CMK (cell line): ENCODE results near the gene CASKIN1.
"Not testable (repeated sequence)": the region's sequence is repeated elsewhere in the genome, so short reads cannot be mapped to it uniquely, and the experiment has no call there.

Experiments
- DNase-seq: peaks from one replicate; pipeline ENCODE4 v3.0.0-alpha.2; 2010; ENCODE audit warnings: low read depth

Gene CASKIN1, protein sequence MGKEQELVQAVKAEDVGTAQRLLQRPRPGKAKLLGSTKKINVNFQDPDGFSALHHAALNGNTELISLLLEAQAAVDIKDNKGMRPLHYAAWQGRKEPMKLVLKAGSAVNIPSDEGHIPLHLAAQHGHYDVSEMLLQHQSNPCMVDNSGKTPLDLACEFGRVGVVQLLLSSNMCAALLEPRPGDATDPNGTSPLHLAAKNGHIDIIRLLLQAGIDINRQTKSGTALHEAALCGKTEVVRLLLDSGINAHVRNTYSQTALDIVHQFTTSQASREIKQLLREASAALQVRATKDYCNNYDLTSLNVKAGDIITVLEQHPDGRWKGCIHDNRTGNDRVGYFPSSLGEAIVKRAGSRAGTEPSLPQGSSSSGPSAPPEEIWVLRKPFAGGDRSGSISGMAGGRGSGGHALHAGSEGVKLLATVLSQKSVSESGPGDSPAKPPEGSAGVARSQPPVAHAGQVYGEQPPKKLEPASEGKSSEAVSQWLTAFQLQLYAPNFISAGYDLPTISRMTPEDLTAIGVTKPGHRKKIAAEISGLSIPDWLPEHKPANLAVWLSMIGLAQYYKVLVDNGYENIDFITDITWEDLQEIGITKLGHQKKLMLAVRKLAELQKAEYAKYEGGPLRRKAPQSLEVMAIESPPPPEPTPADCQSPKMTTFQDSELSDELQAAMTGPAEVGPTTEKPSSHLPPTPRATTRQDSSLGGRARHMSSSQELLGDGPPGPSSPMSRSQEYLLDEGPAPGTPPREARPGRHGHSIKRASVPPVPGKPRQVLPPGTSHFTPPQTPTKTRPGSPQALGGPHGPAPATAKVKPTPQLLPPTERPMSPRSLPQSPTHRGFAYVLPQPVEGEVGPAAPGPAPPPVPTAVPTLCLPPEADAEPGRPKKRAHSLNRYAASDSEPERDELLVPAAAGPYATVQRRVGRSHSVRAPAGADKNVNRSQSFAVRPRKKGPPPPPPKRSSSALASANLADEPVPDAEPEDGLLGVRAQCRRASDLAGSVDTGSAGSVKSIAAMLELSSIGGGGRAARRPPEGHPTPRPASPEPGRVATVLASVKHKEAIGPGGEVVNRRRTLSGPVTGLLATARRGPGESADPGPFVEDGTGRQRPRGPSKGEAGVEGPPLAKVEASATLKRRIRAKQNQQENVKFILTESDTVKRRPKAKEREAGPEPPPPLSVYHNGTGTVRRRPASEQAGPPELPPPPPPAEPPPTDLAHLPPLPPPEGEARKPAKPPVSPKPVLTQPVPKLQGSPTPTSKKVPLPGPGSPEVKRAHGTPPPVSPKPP (N-terminal part only)

DNA sequence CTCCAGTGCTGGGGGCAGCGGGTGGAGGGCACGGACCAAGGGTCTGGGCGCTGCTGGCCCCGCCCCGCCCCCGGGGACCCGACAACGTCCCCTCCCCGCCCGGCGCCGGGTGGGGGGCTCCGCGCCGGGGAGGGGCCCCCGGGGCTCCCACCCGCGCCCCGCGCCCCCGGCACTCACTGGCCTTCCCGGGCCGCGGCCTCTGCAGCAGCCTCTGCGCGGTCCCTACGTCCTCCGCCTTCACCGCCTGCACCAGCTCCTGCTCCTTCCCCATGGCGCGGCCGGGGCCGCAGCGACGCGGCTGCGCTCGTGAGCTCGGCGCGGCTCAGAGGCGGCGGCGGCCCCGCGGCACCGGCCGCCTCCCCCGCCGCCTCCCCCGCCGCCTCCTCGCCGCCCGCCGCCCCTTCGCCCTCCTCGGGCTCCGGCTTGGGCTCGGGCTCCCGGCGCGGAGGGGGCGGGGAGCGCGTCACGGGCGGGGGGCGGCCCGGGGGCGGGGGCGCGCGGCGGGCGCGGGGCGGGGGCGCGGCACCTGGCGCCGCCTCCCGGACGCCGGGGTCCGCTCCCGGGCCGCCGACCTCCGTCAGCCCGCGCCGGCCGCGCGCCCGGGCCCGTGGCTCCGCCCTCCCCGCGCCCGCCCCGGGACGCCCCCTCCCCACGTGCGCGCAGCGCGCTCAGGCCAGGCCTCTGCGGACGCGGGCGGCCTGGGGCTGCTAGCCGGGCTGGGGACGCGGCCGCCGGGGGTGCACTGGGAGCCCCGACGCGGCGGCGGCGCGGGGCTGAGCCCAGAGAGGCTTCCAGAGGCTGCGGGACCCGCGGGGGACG lies at the start of gene CASKIN1:
CASKIN1 (minus strand) TSS at position 444 of the 819 bp plus-strand sequence; CDS start at position 271, 173 bp downstream.
- DNase-seq = no peak

DNA sequence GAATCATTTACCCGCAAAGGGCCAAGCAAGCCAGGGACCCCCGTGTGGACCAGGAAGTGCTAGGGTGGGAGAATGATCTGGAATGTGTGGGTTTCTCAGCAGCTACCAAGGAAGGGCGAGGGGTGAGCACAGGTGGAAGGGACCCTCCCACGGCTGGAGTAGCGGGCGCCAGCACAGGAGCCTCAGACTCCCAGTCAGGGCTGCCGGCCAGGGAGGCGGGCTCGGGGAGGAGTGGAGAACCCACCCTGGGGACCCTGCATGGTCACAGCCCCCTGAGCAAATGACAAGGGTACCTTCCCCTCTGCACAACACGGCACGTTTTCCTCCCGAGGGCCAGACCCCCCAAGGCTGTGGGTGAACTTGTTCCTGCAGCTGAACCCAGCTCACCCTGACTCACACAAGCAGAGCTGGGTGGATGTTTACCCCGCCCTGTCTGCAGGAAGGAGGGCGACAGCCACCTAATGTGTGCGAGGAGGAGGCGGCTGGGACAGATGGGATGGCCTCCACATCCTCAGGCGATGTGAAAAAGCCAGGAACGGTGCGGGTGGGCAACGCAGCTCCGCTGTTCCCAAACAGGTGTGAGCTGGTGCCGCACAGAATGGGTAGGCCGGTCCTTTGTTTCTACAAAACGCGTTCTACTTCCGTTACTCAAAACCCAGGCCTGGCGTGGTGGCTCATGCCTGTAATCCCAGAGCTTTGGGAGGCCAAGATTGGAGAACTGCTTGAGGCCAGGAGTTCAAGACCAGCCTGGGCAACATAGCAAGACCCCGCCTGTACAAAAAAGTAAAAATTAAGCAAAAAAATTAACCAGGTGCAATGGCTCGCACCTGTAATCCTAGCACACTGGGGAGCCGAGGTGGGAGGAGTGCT lies 48.8 kb upstream of the CASKIN1 start:
- no peak for DNase-seq

GRCh38 chr16:2244301-2244700 lies 47.9 kb upstream of the CASKIN1 start:
- DNase-seq = no peak

- no peak for DNase-seq
Measured at GRCh38 chr16:2243781-2244180, 47.4 kb upstream of the CASKIN1 start.

DNA sequence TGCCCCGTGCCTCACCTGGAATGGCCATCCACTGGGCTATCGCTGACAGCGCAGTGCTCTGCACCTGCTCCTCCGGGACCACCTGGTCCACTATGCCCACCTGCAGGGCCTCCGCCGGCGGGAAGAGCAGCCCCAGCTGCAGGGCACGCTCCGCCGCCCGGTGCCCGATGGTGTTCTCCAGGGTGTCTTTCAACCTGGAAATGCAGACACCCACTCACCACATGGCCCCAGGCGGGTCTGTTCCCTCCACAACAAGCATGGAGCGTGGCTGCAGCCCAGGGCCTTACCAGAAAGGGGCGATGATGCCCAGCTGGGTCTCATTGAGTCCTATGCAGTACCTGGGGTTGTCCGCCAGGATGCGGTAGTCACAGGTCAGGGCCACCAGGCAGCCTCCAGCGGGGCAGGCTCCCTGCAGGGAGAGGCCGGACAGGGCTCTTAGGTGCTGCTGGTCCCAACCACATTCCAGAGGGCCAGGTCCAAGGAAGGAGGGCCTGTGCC lies 46.7 kb upstream of the CASKIN1 start:
- DNase-seq = no peak

DNA sequence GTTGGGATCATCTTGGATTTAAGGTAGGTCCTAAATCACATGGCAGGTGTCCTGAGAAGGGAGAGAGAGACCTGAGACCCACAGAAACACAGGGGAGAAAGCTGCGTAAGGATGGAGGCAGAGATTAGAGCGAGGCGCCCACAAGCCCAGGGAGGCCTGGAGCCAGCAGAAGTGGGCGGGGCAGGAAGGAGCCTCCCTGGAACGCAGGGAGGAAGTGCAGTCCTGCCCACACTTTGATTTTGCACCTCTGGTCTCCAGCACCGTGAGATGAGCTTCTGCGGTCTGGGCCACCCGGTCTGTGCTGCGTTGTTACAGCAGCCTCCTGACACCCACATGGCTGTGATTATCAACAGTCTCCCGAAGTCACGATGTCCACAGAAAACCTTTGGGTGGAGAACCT lies 46.2 kb upstream of the CASKIN1 start:
- no peak for DNase-seq

GRCh38 chr16:2240331-2240730 lies 43.9 kb upstream of the CASKIN1 start:
- not testable (repeated sequence) for DNase-seq

GRCh38 chr16:2238838-2239675 lies 42.7 kb upstream of the CASKIN1 start:
- no peak for DNase-seq

GRCh38 chr16:2238150-2238837 lies 41.9 kb upstream of the CASKIN1 start:
- no peak for DNase-seq

- no peak for DNase-seq
Measured at GRCh38 chr16:2237493-2238149, 41.2 kb upstream of the CASKIN1 start.

DNA sequence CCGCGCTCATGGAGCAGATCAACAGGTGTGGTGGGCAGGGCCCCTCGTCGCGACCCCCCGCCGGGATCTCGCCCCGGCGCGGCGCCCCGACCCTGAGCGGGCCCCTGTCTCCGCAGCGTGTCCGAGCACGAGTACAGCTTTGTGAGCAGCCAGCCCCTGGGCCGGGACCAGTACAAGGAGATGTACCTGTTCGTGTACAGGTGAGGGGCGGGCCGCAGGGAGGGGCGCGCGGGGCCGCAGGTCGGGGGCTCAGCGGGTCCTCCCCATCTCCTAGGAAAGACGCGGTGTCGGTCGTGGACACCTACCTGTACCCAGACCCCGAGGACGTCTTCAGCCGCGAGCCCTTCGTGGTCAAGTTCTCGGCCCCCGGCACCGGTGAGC lies 40.7 kb upstream of the CASKIN1 start:
- DNase-seq = no peak

GRCh38 chr16:2236337-2237101 lies 40.1 kb upstream of the CASKIN1 start, which contains the start of gene DNASE1L2:
Gene DNASE1L2 (plus strand): TSS chr16:2236444. CDS start chr16:2236817, 373 bp downstream.
- no peak for DNase-seq

GRCh38 chr16:2235695-2236336 lies 39.4 kb upstream of the CASKIN1 start:
- DNase-seq = no peak

GRCh38 chr16:2235234-2235651 lies 38.8 kb upstream of the CASKIN1 start:
- DNase-seq = no peak

- no peak for DNase-seq
Measured at GRCh38 chr16:2234813-2235170, 38.4 kb upstream of the CASKIN1 start.
